Measurements from ENCODE around the gene GOLGA6L10. TPM values are rescaled to one million over a fixed set of nuclear protein-coding genes. Genes with fewer than 3 reads are reported as not detected.

GOLGA6L10 gene
- total RNA-seq, 1 donor from 2014 or later: 3.9 TPM

GRCh38 chr15:82298520-82298919 lies 50.8 kb downstream of the GOLGA6L10 start:
- ATAC-seq: no peak

- no peak for ATAC-seq
Observed at GRCh38 chr15:82298032-82298431, 51.2 kb downstream of the GOLGA6L10 start.

DNA sequence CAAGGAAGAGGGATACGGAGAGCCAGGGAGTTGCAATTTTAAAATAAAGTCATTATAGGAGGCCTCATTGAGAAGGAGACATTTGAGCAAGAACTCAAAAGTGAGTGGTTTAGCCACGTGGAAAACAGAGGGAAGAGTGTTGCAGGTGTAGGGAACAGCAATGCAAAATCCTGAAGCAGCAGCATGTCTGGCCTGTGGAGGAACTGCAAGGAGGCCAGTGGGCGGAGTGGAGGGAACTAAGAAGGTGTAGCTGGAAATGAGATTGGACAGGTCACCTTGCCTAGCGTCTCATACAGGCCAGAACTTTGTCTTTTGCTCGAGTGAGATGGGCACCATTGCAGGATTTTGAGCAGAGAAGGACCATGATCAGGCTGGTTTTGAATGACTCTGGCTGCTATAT lies 51.7 kb downstream of the GOLGA6L10 start:
- ATAC-seq: no peak

GRCh38 chr15:82294061-82294690 lies 55.1 kb downstream of the GOLGA6L10 start:
- no peak for ATAC-seq

- no peak for ATAC-seq
Observed at GRCh38 chr15:82292271-82292670, 57.0 kb downstream of the GOLGA6L10 start.

Other genes starting within 250 kb of the GOLGA6L10 start
- gene EFL1, start 86.7 kb downstream of the GOLGA6L10 start, total RNA-seq: 14.5 TPM
- gene SAXO2, start 86.7 kb downstream of the GOLGA6L10 start, total RNA-seq: 0.80 TPM
- gene GOLGA6L9, start 80.3 kb upstream of the GOLGA6L10 start, total RNA-seq: 6.1 TPM
- gene RPS17, start 191.0 kb upstream of the GOLGA6L10 start, total RNA-seq: 2,071 TPM

Data from esophagus mucosa (tissue), 1 donor.